Ovary (tissue), 9 donors: ENCODE measurements around the gene SLC22A1. TPM values are rescaled to one million over a fixed set of nuclear protein-coding genes. Genes with fewer than 3 reads are reported as not detected.
A peak's percentile ranks its signal among the peaks of the same experiment; 100 is the strongest.
"Not testable (repeated sequence)": the region's sequence is repeated elsewhere in the genome, so short reads cannot be mapped to it uniquely, and the experiment has no call there.

Experiments used
- DNase-seq, 5 donors: peaks; one replicate each; pipeline ENCODE4 v3.0.0-alpha.2; 2019 to 2020
- H3K27ac ChIP-seq, 2 donors: fragments of 200-600 bp; one replicate each; pipeline versions ENCODE4 v1.5.1 to v1.8.0; 2019 to 2022
- H3K27me3 ChIP-seq: fragments of 200-600 bp; one replicate; pipeline ENCODE4 v1.8.0; 2022
- H3K36me3 ChIP-seq: fragments of 200-600 bp; sonication (generic); one replicate; pipeline ENCODE4 v1.5.1; 2019
- H3K4me1 ChIP-seq: one replicate; pipeline ENCODE4 v1.8.1; 2013; ENCODE audit warnings: mild to moderate bottlenecking, moderate library complexity; ENCODE audit not compliant: insufficient read depth
- H3K4me3 ChIP-seq: fragments of 200-600 bp; sonication (generic); one replicate; pipeline ENCODE4 v1.5.1; 2017
- H3K9me3 ChIP-seq, 2 donors: fragments of 200-600 bp in 1 of 2; sonication (generic) in 1 of 2; one replicate each; pipeline versions ENCODE4 v1.5.1 to v1.8.1; 2013 to 2019; ENCODE audit warnings: mild to moderate bottlenecking in 1 of 2, moderate library complexity in 1 of 2
- EP300 ChIP-seq: sonication (generic); formaldehyde crosslinking; IDR thresholded peaks from one replicate; pipeline ENCODE4 v1.6.1; 2017; ENCODE audit warnings: antibody characterized with exemption
- POLR2A ChIP-seq: fragments of 450-650 bp; IDR thresholded peaks from one replicate; pipeline ENCODE4 v1.6.1; 2017; ENCODE audit warnings: antibody characterized with exemption, mild to moderate bottlenecking, moderate library complexity
- WGBS, 3 donors: extraction: QIAGEN DNeasy Blood & Tissue Kit in 1 of 3; methylation state at CpG; one replicate each; pipeline versions ENCODE4 v1.1.5 to v1.1.7; 2013 to 2017; 5-methylcytosine and 5-hydroxymethylcytosine counted together
- intact Hi-C, 4 donors: fragments of 100-400 bp; cut with DNase I; formaldehyde crosslinking; loops; one replicate each; pipeline versions ENCODE4 v1.11.0 to v1.15.1; 2022 to 2023
- polyA plus RNA-seq, 2 donors: library from polyadenylated mRNA; stranded (reverse); fragments of 200-250 nt in 1 of 2; fragments of 350-450 nt in 1 of 2; fragmentation: Illumina TruSeq in 1 of 2; extraction: RNeasy Lipid Tissue Mini Kit (QIAGEN cat#74804) in 1 of 2; gene quantifications; one replicate each; pipeline ENCODE4 v1.2.3, GENCODE V29; 2013 to 2014
- total RNA-seq, 7 donors: library from RNA; depleted of rRNA in 2 of 7; stranded (reverse); fragments of >200 nt in 2 of 7; fragmentation: NEBNext Ultra II Directional in 3 of 7; extraction: Animal tissue kit (Norgen Biotek cat#: 25700) in 3 of 7; gene quantifications; one replicate each; pipeline versions ENCODE4 v1.1.0 to v1.2.4, GENCODE V29; 2016 to 2023
- TF ChIP-seq, protein P1 (sequence below), 3 donors: fragments of 450-650 bp in 2 of 3; fragments of 200-600 bp in 1 of 3; IDR thresholded peaks; one replicate each; pipeline versions ENCODE4 v1.5.1 to v1.8.0; 2016 to 2022; ENCODE audit warnings: antibody characterized with exemption in 3 of 3, mild to moderate bottlenecking in 1 of 3
- donor health status: DM: no; HTN: no; CAD: no; lungs with moderate emphysema.
- donor health status: DM: no; HTN: no; CAD: no.
- donor health status: Bipolar disorder and iron deficiency.
- donor health status: DM: yes; HTN: yes; CAD: no.
- donor health status: DM: no; HTN: no; CAD: no.
- donor health status: DM: yes; HTN: yes; CAD: no.

The SLC22A1 gene
- total and polyA plus RNA-seq, 9 donors, result 0.23 to 2.4 (median 1.1) TPM; not detected in 1

DNA sequence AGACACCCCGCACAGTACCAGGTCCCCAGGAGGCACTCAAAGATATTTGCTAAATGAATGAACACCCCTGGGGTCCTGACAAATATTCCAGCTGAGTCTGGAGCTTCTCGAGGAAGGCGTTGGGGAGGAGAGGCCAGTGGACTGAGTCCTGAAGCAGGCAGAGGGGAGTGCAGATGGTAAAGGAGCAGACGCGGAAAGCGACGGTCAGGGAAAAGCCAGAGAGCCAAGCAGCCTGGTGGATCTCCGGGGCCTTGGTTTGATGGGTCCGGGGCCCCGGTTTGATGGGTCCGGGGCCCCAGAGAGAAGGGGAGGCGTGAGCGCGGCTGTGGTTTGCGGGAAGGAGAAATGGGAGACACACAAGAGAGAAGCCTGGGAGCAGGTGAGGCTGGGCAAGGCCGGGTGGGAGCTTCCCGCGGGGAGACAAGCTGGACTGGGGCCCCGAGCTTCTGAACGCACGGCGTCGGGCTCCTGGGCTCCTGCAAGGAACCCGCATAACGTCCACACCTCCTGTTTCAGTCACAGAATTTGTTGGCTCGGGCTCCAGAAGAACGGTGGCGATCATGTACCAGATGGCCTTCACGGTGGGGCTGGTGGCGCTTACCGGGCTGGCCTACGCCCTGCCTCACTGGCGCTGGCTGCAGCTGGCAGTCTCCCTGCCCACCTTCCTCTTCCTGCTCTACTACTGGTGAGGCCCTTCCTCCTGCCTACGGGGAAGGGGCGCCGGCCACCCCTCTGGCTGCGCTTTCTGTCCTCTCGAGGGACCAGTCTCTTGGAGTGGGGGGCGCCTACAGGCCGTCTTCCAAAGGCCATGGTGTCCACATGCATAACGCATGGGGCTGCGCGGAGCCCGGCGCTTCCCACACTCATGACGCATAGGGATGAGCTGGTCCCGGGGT lies 12.1 kb downstream of the SLC22A1 start:
- WGBS, 3 donors, result 93 to 96% (median 94%) methylated on average over 47 of the region's 47 CpGs
- TF ChIP-seq, protein P1, sequence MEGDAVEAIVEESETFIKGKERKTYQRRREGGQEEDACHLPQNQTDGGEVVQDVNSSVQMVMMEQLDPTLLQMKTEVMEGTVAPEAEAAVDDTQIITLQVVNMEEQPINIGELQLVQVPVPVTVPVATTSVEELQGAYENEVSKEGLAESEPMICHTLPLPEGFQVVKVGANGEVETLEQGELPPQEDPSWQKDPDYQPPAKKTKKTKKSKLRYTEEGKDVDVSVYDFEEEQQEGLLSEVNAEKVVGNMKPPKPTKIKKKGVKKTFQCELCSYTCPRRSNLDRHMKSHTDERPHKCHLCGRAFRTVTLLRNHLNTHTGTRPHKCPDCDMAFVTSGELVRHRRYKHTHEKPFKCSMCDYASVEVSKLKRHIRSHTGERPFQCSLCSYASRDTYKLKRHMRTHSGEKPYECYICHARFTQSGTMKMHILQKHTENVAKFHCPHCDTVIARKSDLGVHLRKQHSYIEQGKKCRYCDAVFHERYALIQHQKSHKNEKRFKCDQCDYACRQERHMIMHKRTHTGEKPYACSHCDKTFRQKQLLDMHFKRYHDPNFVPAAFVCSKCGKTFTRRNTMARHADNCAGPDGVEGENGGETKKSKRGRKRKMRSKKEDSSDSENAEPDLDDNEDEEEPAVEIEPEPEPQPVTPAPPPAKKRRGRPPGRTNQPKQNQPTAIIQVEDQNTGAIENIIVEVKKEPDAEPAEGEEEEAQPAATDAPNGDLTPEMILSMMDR (IDR thresholded peaks at IDR 0.05), result no peak
- TF ChIP-seq EP300 (no peak), POLR2A (no peak)
- H3K4me1 ChIP-seq, result peaks cover 4% of the 10 kb centered on the region
- intact Hi-C loops, result loop anchor here in 1 of 4 donors (10.0 kb wide), 1 partner anchor 321 kb away; no protein-coding TSS in a partner anchor
- no peak for DNase-seq
- no peaks in the 10 kb centered on the region for H3K27me3 ChIP-seq
- H3K27ac ChIP-seq, result peak overlapping the region in 1 of 2 donors; percentile 30
- H3K36me3 ChIP-seq, result no peaks in the 10 kb centered on the region
- no peak overlapping the region for H3K4me3 ChIP-seq
- no peaks in the 10 kb centered on the region for H3K9me3 ChIP-seq

DNA sequence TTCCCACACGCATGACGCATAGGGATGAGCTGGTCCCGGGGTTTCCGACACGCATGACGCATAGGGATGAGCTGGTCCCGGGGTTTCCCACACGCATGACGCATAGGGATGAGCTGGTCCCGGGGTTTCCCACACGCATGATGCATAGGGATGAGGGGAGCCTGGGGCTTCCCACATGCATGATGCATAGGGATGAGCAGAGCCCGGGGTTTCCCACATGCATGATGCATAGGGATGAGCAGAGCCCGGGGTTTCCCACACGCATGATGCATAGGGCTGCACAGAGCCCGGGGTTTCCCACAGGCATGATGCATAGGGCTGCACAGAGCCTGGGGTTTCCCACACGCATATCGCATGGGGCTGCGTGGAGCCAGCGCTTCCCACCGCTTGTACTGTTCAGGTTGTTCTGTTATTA lies 12.7 kb downstream of the SLC22A1 start:
- not testable (repeated sequence) for H3K9me3 ChIP-seq, H3K36me3 ChIP-seq, H3K4me3 ChIP-seq, H3K27me3 ChIP-seq, H3K4me1 ChIP-seq, H3K27ac ChIP-seq, DNase-seq
- intact Hi-C loops, result loop anchor here in 1 of 4 donors (10.0 kb wide), 1 partner anchor 320 kb away; no protein-coding TSS in a partner anchor
- WGBS, 3 donors, result 92 to 96% (median 95%) methylated on average over 20 of the region's 20 CpGs

DNA sequence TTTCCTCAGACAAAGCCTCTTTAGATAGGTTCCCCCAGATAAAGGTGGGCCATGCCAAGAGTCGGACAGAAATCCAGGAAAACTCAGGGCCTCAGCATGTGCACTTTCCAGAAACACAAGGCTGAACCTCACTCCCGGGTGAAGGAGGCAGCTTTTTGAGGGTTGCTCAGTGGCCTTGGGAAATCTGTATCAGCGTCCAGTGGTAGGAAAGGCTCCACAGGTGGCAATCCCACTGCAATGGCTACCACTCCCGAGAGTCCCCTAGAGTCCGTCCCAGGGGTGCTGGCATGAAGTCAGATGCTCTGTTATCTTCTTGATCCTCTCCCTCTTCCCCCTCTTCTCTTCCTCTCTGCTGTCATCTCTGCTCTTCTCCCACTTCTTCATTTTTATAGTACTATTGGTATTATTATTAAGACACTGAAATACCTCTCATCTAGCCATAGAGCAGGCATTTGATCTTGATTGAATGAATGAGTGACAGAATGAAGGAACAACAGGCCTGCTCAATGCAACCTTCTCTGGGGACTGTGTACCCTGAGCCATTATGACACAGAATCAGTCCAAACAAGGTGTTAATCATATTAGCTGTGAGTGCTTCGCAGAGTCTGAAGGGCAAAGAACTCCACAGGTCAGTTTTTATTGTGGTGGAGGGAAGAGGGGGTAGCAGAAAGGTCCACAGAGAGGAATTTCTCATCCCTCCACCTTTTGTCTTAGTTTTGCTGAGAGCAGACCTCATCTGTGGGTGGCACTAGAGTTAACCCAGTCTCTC lies 13.3 kb downstream of the SLC22A1 start:
- WGBS, 3 donors, result 87 to 91% (median 89%) methylated on average over 6 of the region's 6 CpGs
- Histone ChIP-seq H3K36me3 (no peaks in the 10 kb centered on the region), H3K9me3 (no peaks in the 10 kb centered on the region), H3K4me1 (peaks cover 4% of the 10 kb centered on the region), H3K27ac (no peak overlapping the region), H3K4me3 (no peak overlapping the region), H3K27me3 (no peaks in the 10 kb centered on the region)
- DNase-seq, result no peak
- no peak for TF ChIP-seq POLR2A
- TF ChIP-seq, protein P1 (IDR thresholded peaks at IDR 0.05), result no peak
- TF ChIP-seq EP300, result no peak
- intact Hi-C loops, result loop anchor here in 3 of 4 donors (5.0 to 10.0 kb wide), 3 partner anchors 212 to 322 kb away; partner anchors contain the start of gene SLC22A3 (in 1 of the 3)

DNA sequence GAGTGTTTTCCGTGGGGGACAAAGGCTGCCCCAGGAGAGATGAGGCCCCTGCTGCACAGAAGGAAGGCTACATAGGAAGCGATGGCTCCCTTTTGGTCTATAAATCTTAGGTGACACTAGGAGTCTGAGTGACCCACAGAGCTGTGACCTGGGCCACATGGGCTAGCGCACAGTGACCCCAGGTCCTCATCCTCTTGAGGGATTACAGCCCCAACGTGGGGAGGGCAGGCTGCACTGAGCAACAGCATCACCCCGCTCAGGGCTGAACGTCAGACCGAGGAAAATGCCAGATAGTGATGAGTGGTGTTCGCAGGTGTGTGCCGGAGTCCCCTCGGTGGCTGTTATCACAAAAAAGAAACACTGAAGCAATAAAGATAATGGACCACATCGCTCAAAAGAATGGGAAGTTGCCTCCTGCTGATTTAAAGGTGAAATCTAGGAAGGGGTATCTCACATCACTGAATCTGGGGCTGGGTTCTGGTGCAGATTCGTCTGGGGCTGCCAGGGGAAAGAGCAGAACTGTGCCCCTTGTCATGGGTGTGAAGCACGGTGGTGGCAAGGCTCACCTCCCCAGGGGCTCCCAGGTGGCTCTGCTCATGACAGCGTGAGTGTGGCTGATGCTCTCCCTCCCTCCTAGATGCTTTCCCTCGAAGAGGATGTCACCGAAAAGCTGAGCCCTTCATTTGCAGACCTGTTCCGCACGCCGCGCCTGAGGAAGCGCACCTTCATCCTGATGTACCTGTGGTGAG lies 14.5 kb downstream of the SLC22A1 start:
- H3K4me1 ChIP-seq, result peaks cover 6% of the 10 kb centered on the region
- WGBS, 3 donors, result 85% methylated on average over 21 of the region's 21 CpGs
- no peak overlapping the region for H3K27ac ChIP-seq
- no peak overlapping the region for H3K4me3 ChIP-seq
- intact Hi-C loops, result loop anchor here in 3 of 4 donors (5.0 to 10.0 kb wide), 3 partner anchors 211 to 321 kb away; partner anchors contain the start of gene SLC22A3 (in 1 of the 3)
- no peaks in the 10 kb centered on the region for H3K36me3 ChIP-seq
- no peaks in the 10 kb centered on the region for H3K27me3 ChIP-seq
- TF ChIP-seq POLR2A (no peak), EP300 (no peak)
- TF ChIP-seq, protein P1 (IDR thresholded peaks at IDR 0.05), result no peak
- H3K9me3 ChIP-seq, result no peaks in the 10 kb centered on the region
- DNase-seq, result no peak
